ENCODE data around the gene TIMP3.

GRCh38 chr22:32826537-32826936 lies 25.0 kb downstream of the TIMP3 start:
- no peak for TF ChIP-seq POLR2A (IDR thresholded peaks at IDR 0.05; ENCODE audit: low read depth, low read length)
- TF ChIP-seq CTCF (IDR thresholded peaks at IDR 0.05; ENCODE audit: extremely low read depth in 1 of 2, insufficient read depth in 1 of 2, low read depth in 1 of 2, low read length in 2 of 2), result no peak
- TF ChIP-seq POLR2AphosphoS5 (IDR thresholded peaks at IDR 0.05; ENCODE audit: insufficient read depth, low read depth, low read length), result no peak
- no peak for TF ChIP-seq EZH2 (IDR thresholded peaks at IDR 0.05; ENCODE audit: borderline replicate concordance, low read depth, low read length, severe bottlenecking)
- no peak for TF ChIP-seq FOS (IDR thresholded peaks at IDR 0.05; ENCODE audit: borderline replicate concordance, insufficient read depth, low read length)
- TF ChIP-seq MAX (IDR thresholded peaks at IDR 0.05; ENCODE audit: insufficient read depth, insufficient read length), result no peak
